Memory B cell (primary cell): ENCODE data around the gene ZMYND19.
"Not testable (repeated sequence)": the region's sequence is repeated elsewhere in the genome, so short reads cannot be mapped to it uniquely, and the experiment has no call there.

Experiments used
- ATAC-seq: fragments of 150-1000 bp; cut with Tn5 transposase; 2 replicates; pipeline ENCODE4 v1.10.0; 2021; ENCODE audit warnings: low read depth, mild to moderate bottlenecking, moderate library complexity
- DNase-seq, 2 donors: peaks; one replicate each; pipeline ENCODE4 v3.0.0; 2022; ENCODE audit warnings: low spot score in 2 of 2
- H3K27ac Mint-ChIP-seq: one replicate; pipeline ENCODE4 v1.8.0; 2022; ENCODE audit warnings: mild to moderate bottlenecking, moderate library complexity, mixed read lengths
- H3K27me3 Mint-ChIP-seq: one replicate; pipeline ENCODE4 v1.8.0; 2022; ENCODE audit warnings: mixed read lengths
- H3K36me3 Mint-ChIP-seq: one replicate; pipeline ENCODE4 v1.8.0; 2022; ENCODE audit warnings: mild to moderate bottlenecking, mixed read lengths
- H3K4me1 Mint-ChIP-seq: one replicate; pipeline ENCODE4 v1.8.0; 2022; ENCODE audit warnings: mixed read lengths
- H3K4me3 Mint-ChIP-seq: one replicate; pipeline ENCODE4 v1.8.0; 2022; ENCODE audit warnings: mild to moderate bottlenecking, moderate library complexity, mixed read lengths
- H3K9me3 Mint-ChIP-seq: one replicate; pipeline ENCODE4 v1.8.0; 2022; ENCODE audit warnings: mixed read lengths

The ZMYND19 gene

DNA sequence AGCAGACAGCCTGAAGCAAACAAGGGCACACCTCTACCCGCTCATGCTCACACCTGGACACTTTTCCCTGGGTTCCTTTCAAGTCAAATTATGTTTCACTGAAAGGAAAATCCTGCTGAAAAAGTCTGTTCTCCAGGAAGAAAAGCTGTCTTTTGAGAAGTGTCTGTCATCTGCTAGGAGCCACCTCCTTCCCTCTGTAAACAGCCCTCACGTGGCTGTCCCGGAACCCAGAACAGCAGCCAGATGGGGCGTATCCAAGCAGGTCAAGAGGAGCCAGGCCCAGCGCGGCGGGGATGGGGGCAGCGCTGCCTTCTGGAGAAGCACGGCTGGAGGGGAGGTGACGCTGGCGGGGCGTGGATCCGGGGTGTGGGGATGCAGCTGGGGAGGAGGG is 40.1 kb downstream of the ZMYND19 start, which contains the start of gene PNPLA7:
TSS of gene PNPLA7 (minus strand) at position 172 of the 391 bp plus-strand sequence. CDS start 205 bp downstream, outside the sequence.
- peak within 1 kb of the TSS; percentile 95 for H3K27ac Mint-ChIP-seq
- H3K27me3 Mint-ChIP-seq = no peaks in the 10 kb centered on the region
- H3K4me1 Mint-ChIP-seq = peaks cover 17% of the 10 kb centered on the region
- DNase-seq (peak; percentile 22 to 46), ATAC-seq (peak; percentile 23)
- peak within 1 kb of the TSS; percentile 99 for H3K4me3 Mint-ChIP-seq
- H3K9me3 Mint-ChIP-seq = no peaks in the 10 kb centered on the region
- H3K36me3 Mint-ChIP-seq = peaks cover 5% of the 10 kb centered on the region

DNA sequence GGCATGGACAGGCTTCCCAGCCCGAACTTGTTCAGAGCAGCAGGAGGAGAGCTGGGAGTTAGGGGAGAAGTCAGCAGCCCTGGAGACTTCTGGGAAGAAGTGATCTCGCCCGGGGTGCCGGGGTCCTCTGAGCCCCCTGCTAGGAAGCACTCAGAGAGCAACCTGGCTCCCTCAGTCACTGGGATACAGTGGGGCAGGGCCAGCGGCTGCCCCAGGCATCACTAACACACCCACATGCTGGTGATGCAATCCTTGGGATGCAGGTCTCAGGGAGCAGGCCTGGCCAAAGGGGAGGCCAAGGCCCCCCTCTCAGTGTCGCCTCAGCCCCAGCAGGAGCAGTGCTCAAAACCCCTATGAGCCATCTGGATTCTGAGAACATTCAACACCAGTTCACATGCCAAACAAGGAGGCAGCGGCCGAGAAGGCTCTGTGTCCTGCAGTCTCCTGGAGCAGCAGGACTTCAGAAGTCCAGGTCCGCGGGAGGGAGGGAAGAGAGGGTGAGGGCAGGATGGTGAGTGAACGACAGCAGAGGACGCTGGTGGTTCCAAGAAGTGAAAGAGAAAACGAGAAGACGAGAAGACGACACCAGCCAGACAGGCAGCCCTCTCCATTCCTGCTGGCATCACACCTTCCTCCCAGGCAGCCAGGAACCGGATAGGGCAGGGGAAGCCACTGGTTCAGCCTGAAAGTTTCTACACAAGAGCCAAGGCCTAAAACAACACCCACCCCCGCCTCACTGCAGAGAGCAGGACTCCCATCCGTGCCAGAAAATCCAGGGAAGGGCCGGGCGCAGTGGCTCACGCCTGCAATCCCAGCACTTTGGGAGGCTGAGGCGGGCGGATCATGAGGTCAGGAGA is 42.4 kb downstream of the ZMYND19 start:
- Mint-ChIP-seq H3K4me3 (peak overlapping the region; percentile 61), H3K27ac (no peak overlapping the region), H3K27me3 (no peaks in the 10 kb centered on the region), H3K4me1 (peaks cover 17% of the 10 kb centered on the region), H3K36me3 (peaks cover 8% of the 10 kb centered on the region), H3K9me3 (no peaks in the 10 kb centered on the region)
- no peak for ATAC-seq
- no peak for DNase-seq

DNA sequence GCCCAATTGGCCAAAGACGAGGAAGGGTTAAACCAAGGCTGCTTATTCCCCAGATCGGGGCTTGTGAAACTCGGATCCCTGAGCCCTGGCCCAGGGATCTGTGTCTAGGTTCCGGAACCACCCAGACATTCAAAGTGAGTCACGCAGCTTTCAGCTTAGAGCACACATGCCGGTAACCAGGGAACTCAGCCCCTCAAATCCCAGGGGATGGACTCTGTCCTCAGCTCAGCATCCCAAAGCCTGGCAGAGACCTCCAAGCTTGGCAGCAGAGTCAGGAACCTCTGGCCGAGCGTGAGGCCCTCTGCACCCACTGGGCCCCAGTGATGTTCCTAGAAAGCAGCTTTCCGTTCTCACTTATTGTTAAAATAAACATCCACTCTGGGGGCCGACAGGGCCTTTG is 45.2 kb downstream of the ZMYND19 start:
- no peak for ATAC-seq
- DNase-seq = no peak
- peaks cover 12% of the 10 kb centered on the region for H3K4me1 Mint-ChIP-seq
- H3K4me3 Mint-ChIP-seq = no peak overlapping the region
- peaks cover 8% of the 10 kb centered on the region for H3K36me3 Mint-ChIP-seq
- no peak overlapping the region for H3K27ac Mint-ChIP-seq
- H3K9me3 Mint-ChIP-seq = no peaks in the 10 kb centered on the region
- no peaks in the 10 kb centered on the region for H3K27me3 Mint-ChIP-seq

DNA sequence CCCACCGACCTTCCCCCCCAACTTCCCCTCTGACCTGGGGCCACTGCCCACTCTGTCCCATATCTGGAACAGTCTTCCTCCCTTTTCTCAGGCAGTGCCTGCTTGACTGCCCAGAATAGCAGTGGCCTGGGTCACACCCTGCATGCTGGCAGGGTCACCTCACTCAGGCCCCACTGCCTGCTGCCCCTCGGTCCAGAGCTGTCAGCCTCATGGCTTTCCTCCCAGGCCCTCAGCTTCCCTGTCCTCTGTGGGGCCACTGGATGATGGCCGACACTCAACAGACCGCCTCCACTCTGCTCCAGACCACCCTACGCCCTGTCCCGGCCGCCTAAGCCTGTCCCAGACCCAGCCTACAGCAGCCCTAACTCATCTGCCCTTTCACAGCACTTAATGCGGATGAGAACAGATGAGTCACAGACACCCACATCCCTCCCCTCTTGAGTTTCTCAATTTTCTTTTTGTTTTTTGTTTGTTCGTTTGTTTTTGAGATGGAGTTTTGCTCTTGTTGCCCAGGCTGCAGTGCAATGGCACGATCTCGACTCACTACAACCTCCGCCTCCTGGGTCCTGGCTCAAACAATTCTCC is 46.0 kb downstream of the ZMYND19 start:
- DNase-seq (no peak), ATAC-seq (no peak)
- H3K27ac Mint-ChIP-seq = no peak overlapping the region
- no peaks in the 10 kb centered on the region for H3K27me3 Mint-ChIP-seq
- no peak overlapping the region for H3K4me3 Mint-ChIP-seq
- H3K4me1 Mint-ChIP-seq = peaks cover 7% of the 10 kb centered on the region
- peaks cover 8% of the 10 kb centered on the region for H3K36me3 Mint-ChIP-seq
- H3K9me3 Mint-ChIP-seq = no peaks in the 10 kb centered on the region

DNA sequence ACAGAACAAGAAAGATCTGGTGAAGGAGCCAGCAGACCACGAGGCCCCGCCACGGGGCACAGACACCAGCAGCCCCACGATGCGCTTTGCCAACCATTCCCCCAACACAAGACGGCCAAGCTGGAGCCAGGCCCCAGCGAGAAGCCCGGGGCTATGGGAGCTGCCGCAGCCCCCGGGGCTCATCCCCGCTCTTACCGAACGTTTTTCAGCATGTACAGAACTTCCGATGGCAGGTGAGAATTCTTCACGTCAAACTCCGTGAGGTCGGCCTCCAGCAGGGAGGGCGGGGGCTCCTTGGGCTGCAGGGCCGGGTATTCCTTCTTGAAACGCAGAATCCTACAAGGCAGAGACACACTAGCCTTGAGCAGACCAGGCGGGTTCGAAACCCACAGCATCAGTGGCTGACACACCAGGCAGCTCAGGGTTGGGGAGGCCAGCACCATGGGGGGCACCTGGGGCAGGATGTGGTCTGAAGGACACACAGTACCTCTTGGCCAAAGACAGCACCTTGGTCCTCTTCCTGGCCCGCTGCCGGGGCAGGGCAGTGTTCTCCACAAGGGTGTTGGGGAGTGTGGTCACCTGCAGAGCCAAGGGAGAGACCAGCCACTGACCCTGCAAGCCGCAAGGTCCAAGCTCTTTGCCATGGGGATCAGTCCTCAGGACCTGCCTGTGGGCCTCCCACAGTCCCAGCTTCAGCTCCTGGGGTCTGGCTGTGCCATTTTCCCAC is 46.9 kb downstream of the ZMYND19 start:
- no peak overlapping the region for H3K27ac Mint-ChIP-seq
- no peak overlapping the region for H3K4me3 Mint-ChIP-seq
- ATAC-seq (no peak), DNase-seq (no peak)
- peaks cover 8% of the 10 kb centered on the region for H3K36me3 Mint-ChIP-seq
- no peaks in the 10 kb centered on the region for H3K9me3 Mint-ChIP-seq
- H3K4me1 Mint-ChIP-seq = peaks cover 7% of the 10 kb centered on the region
- H3K27me3 Mint-ChIP-seq = no peaks in the 10 kb centered on the region

DNA sequence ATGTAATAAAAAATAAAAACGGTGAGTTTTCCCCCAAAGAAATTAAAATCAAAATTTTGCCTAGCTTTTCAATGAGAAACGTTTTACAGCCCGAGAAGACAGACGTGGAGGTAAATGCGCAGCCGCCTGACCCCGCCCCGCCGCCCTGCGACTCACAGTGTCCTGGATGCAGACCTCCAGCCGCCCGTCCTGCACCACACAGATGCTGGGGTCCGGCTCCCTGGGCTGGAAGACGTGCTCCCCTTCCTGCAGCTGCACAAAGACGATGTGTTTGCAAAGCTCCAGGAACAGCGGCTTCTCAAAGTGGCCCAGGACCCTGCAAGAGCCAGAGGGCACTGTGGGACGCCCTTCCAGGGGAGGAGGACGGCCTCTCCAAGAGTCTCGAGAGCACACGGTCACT is 47.8 kb downstream of the ZMYND19 start:
- no peak overlapping the region for H3K4me3 Mint-ChIP-seq
- H3K4me1 Mint-ChIP-seq = peaks cover 5% of the 10 kb centered on the region
- H3K27me3 Mint-ChIP-seq = no peaks in the 10 kb centered on the region
- DNase-seq (no peak), ATAC-seq (no peak)
- H3K27ac Mint-ChIP-seq = no peak overlapping the region
- H3K36me3 Mint-ChIP-seq = peaks cover 8% of the 10 kb centered on the region
- no peaks in the 10 kb centered on the region for H3K9me3 Mint-ChIP-seq

DNA sequence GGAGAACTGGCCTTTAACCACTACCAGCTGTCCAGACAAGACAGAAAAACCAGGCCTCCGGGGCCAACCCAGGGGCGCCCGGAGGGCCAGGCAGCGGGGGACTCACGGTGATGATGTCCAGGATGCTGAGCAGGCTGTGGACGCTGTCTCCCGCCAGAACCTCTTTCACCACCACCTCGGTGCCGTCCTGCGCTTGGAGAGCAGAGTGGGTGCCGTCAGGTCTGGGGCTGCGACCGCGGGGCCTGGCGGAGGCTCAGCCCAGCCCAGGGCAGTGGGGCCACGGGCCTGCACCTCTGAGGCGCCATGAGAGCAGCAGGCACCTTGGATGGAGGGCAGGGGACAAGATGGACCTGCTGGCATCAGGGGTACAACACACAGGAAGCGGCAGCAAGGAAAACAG is 49.8 kb downstream of the ZMYND19 start:
- H3K36me3 Mint-ChIP-seq = peaks cover 6% of the 10 kb centered on the region
- H3K27me3 Mint-ChIP-seq = no peaks in the 10 kb centered on the region
- ATAC-seq (no peak), DNase-seq (no peak)
- H3K4me1 Mint-ChIP-seq = peaks cover 5% of the 10 kb centered on the region
- no peak overlapping the region for H3K27ac Mint-ChIP-seq
- no peak overlapping the region for H3K4me3 Mint-ChIP-seq
- peaks cover 5% of the 10 kb centered on the region for H3K9me3 Mint-ChIP-seq

DNA sequence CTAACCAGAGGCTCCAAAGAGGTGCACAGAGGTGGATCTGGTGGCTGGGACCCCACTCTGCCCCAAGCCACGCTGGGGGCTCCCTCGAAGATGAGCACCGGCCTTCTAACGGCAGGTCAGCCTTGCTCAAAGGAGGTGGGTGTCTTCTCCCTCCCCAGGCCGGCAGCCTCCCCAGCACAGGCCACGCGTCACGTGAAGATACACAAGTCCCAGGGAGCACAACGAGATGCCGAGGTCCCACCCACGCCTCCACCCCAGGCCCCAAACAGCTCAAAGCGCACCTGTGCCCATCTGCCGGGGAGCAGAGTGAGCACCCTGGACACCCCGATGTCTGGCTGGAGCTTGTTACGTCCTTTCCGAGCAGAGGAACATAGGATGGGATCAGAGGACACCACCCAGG is 52.3 kb downstream of the ZMYND19 start:
- ATAC-seq (no peak), DNase-seq (no peak)
- Mint-ChIP-seq H3K4me3 (no peak overlapping the region), H3K36me3 (peaks cover 3% of the 10 kb centered on the region), H3K4me1 (peaks cover 11% of the 10 kb centered on the region), H3K27ac (no peak overlapping the region), H3K9me3 (peaks cover 5% of the 10 kb centered on the region), H3K27me3 (no peaks in the 10 kb centered on the region)

DNA sequence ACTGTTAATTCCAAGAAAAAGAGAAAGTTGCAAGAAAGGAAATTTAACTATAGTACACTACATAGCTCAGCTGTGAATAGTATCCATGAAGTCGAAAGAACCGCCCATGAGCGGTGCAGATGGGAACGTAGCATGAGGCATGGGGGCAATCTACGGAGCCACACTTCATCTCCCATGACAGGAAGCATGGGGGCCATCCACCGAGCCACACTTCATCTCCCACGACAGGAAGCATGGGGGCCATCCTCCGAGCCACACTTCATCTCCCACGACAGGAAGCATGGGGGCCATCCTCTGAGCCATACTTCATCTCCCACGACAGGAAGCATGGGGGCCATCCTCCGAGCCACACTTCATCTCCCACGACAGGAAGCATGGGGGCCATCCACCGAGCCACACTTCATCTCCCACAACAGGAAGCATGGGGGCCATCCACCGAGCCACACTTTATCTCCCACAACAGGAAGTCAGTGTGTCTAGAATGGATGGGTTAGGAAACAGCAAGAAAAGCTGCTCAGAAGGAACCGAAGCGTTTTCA is 53.6 kb downstream of the ZMYND19 start:
- H3K27me3 Mint-ChIP-seq, DNase-seq, H3K27ac Mint-ChIP-seq, H3K9me3 Mint-ChIP-seq, H3K4me3 Mint-ChIP-seq, ATAC-seq, H3K36me3 Mint-ChIP-seq: not testable (repeated sequence)
- peaks cover 11% of the 10 kb centered on the region for H3K4me1 Mint-ChIP-seq

DNA sequence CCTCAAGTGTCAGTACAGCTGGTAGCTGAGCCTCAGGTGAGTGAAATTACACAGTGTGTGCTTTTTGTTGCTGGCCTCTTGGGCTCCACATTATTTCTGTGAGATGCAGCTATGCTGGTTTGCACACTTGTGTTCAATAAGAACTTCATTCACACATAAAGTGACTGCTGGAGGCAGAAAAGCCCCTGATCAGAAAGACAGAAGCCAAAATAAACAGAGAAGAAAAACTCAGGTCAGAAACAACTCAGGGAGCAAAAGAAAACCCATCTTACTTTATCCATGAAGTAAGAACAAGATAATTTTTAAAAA is 55.2 kb downstream of the ZMYND19 start:
- Mint-ChIP-seq H3K4me3 (no peak overlapping the region), H3K36me3 (no peaks in the 10 kb centered on the region), H3K9me3 (peaks cover 5% of the 10 kb centered on the region), H3K27me3 (no peaks in the 10 kb centered on the region), H3K4me1 (peaks cover 11% of the 10 kb centered on the region), H3K27ac (peak overlapping the region; percentile 18)
- ATAC-seq (no peak), DNase-seq (no peak)

DNA sequence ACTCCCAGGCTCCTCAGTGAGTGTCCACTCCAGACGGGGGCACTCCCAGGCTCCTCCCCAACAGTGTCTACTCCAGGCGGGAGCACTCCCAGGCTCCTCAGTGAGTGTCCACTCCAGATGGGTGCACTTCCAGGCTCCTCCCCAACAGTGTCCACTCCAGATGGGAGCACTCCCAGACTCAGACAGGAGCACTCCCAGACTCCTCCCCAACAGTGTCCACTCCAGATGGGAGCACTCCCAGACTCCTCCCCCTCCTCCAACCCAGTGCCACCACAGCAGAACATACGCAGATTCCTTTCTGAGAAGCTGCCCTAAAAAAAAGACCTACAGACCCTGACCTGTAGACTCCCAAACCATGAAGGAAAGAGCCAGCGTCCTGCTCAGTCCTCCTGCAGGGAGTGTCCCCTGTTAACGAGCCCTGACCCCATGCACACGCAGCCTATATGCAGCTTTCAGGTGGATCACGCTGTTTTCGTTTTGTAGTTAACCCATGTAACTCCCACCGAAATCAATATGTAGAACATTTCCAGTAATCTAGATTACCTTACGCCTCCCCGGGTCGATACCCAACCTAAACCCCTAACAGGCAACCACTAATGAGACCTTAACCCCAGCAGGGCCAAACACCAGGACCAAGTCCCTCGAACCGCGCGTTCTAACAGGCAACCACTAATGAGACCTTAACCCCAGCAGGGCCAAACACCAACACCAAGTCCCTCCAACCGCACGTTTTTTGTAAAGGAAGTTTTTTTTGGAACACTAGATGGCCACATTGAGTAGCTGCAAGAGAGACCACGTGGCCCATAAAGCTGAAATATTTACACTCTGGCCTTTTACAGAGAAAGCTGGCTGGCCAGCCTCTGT is 55.8 kb downstream of the ZMYND19 start:
- Mint-ChIP-seq H3K36me3 (no peaks in the 10 kb centered on the region), H3K27me3 (no peaks in the 10 kb centered on the region), H3K4me3 (peak overlapping the region; percentile 58), H3K4me1 (peaks cover 11% of the 10 kb centered on the region), H3K9me3 (peaks cover 5% of the 10 kb centered on the region), H3K27ac (peak overlapping the region; percentile 18)
- DNase-seq (no peak), ATAC-seq (peak; percentile 77)

DNA sequence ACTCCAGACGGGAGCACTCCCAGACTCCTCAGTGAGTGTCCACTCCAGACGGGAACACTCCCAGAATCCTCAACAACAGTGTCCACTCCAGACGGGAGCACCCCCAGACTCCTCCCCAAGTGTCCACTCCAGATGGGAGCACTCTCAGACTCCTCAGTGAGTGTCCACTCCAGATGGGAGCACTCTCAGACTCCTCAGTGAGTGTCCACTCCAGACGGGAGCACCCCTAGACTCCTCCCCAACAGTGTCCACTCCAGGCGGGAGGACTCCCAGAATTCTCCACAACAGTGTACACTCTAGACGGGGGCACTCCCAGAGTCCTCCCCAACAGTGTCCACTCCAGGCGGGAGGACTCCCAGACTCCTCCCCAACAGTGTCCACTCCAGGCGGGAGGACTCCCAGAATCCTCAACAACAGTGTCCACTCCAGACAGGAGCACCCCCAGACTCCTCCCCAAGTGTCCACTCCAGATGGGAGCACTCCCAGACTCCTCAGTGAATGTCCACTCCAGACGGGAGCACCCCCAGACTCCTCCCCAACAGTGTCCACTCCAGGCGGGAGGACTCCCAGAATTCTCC is 57.3 kb downstream of the ZMYND19 start:
- not testable (repeated sequence) for H3K9me3 Mint-ChIP-seq, H3K36me3 Mint-ChIP-seq, DNase-seq, ATAC-seq, H3K27ac Mint-ChIP-seq, H3K4me3 Mint-ChIP-seq, H3K27me3 Mint-ChIP-seq
- peaks cover 11% of the 10 kb centered on the region for H3K4me1 Mint-ChIP-seq
